SK-N-MC (cell line): Measurements from ENCODE around the gene MIGA1.

Experiments used
- FOXP2 ChIP-seq: optimal IDR thresholded peaks from 2 replicates; pipeline ENCODE3; 2011; ENCODE audit warnings: mild to moderate bottlenecking, moderate library complexity; ENCODE audit not compliant: insufficient read depth; ENCODE audit errors: extremely low read length, control extremely low read depth
- POLR2AphosphoS5 ChIP-seq: IDR thresholded peaks from 2 replicates; pipeline ENCODE4 v1.6.1; 2012; ENCODE audit warnings: mild to moderate bottlenecking, low read depth, low read length, borderline replicate concordance

GRCh38 chr1:77781683-77782082 is 2.2 kb downstream of the MIGA1 start:
- TF ChIP-seq POLR2AphosphoS5 = no peak
- no peak for TF ChIP-seq FOXP2
